Measurements from ENCODE around the gene ZNF76. TPM values are rescaled to one million over a fixed set of nuclear protein-coding genes. Genes with fewer than 3 reads are reported as not detected.

Gene ZNF76
- total and polyA plus RNA-seq, 9 of the 15 experiments (the other 6 are each of a cell fraction or from before 2014, with no cell fraction given): 1.2 to 17.8 (median 10.7) TPM

- TF ChIP-seq AFF4 (CRISPR knock-in tag; IDR thresholded peaks at IDR 0.05): no peak
- no peak for TF ChIP-seq ZBTB34 (CRISPR knock-in tag; IDR thresholded peaks at IDR 0.05)
- TF ChIP-seq TCF7 (IDR thresholded peaks at IDR 0.05; ENCODE audit: borderline replicate concordance): no peak
- no peak for TF ChIP-seq MEF2D (tag; conservative IDR thresholded peaks at IDR 0.05; ENCODE audit: low read depth)
- TF ChIP-seq HMBOX1 (IDR thresholded peaks at IDR 0.05): no peak
- TF ChIP-seq CEBPB (tag; IDR thresholded peaks at IDR 0.05): peak; percentile 99
- TF ChIP-seq TAL1 (IDR thresholded peaks at IDR 0.05): no peak; the same call in 1 of the 2 replicates
- TF ChIP-seq GABPA (tag; conservative IDR thresholded peaks at IDR 0.05; ENCODE audit: low read depth): peak; percentile 50
- no peak for TF ChIP-seq CGGBP1 (CRISPR knock-in tag; IDR thresholded peaks at IDR 0.05)
- no peak for TF ChIP-seq ZNF639 (CRISPR knock-in tag; conservative IDR thresholded peaks at IDR 0.05 in 1 of 2, IDR thresholded peaks at IDR 0.05 in 1 of 2)
- no peak for TF ChIP-seq ZKSCAN1 (IDR thresholded peaks at IDR 0.05; ENCODE audit: low read depth, low read length)
- TF ChIP-seq PREB (CRISPR knock-in tag; IDR thresholded peaks at IDR 0.05): no peak
- TF ChIP-seq ZNF717 (CRISPR knock-in tag; IDR thresholded peaks at IDR 0.05): no peak
- no peak for TF ChIP-seq FUS (optimal IDR thresholded peaks at IDR 0.05; ENCODE audit: low read depth, low read length)
- no peak for TF ChIP-seq DACH1 (IDR thresholded peaks at IDR 0.05; ENCODE audit: partially characterized antibody)
- peak; percentile 59 for TF ChIP-seq NCOA1 (IDR thresholded peaks at IDR 0.05; ENCODE audit: low read depth)
- TF ChIP-seq HIVEP1 (CRISPR knock-in tag; IDR thresholded peaks at IDR 0.05): no peak
- TF ChIP-seq JUND (IDR thresholded peaks at IDR 0.05; ENCODE audit: borderline replicate concordance, low read depth, low read length): peak; percentile 83
- TF ChIP-seq JUND (tag; IDR thresholded peaks at IDR 0.05; ENCODE audit: borderline replicate concordance, low read depth, low read length): peak; percentile 79; the same call in 2 of the 3 replicates
These were observed 83.7 kb downstream of the ZNF76 start (continued) for GRCh38 chr6:35343092-35343834.

Data from K562 (cell line).